Parathyroid adenoma (tissue), 2 donors: ENCODE results near the gene CNTNAP2.

Experiments
- H2AFZ ChIP-seq: fragments of 300-600 bp; sonication (generic); one replicate; pipeline ENCODE4 v1.7.0; 2017; ENCODE audit warnings: antibody characterized with exemption, mild to moderate bottlenecking
- H3K27ac ChIP-seq: fragments of 300-600 bp; sonication (generic); one replicate; pipeline ENCODE4 v1.7.0; 2017
- H3K27me3 ChIP-seq: fragments of 300-600 bp; sonication (generic); one replicate; pipeline ENCODE4 v1.7.0; 2017; ENCODE audit warnings: low read length; ENCODE audit not compliant: control insufficient read depth, insufficient read depth
- H3K36me3 ChIP-seq: fragments of 300-600 bp; sonication (generic); one replicate; pipeline ENCODE4 v1.7.0; 2017; ENCODE audit warnings: low read length; ENCODE audit not compliant: control insufficient read depth, insufficient read depth
- H3K4me1 ChIP-seq: fragments of 300-600 bp; sonication (generic); one replicate; pipeline ENCODE4 v1.7.0; 2017; ENCODE audit warnings: control low read depth
- H3K4me2 ChIP-seq: fragments of 300-600 bp; sonication (generic); one replicate; pipeline ENCODE4 v1.7.0; 2017; ENCODE audit warnings: low read length
- H3K4me3 ChIP-seq: fragments of 300-600 bp; sonication (generic); one replicate; pipeline ENCODE4 v1.7.0; 2017; ENCODE audit warnings: low read depth, low read length
- H3K79me2 ChIP-seq: fragments of 300-600 bp; sonication (generic); one replicate; pipeline ENCODE4 v1.7.0; 2017; ENCODE audit warnings: control low read depth
- H3K9ac ChIP-seq: fragments of 300-600 bp; sonication (generic); one replicate; pipeline ENCODE4 v1.7.0; 2017; ENCODE audit warnings: mild to moderate bottlenecking
- H3K9me3 ChIP-seq: fragments of 300-600 bp; sonication (generic); one replicate; pipeline ENCODE4 v1.7.0; 2017; ENCODE audit warnings: low read length; ENCODE audit not compliant: control insufficient read depth
- CTCF ChIP-seq: fragments of 300-600 bp; sonication (generic); IDR thresholded peaks from one replicate; pipeline ENCODE4 v1.7.0; 2017; ENCODE audit warnings: antibody characterized with exemption, mild to moderate bottlenecking
- donor health status: primary hyperparathyroidism.

Gene CNTNAP2

GRCh38 chr7:148044173-148044572 lies 1927.6 kb downstream of the CNTNAP2 start:
- Histone ChIP-seq H2AFZ (no peak overlapping the region), H3K4me3 (no peak overlapping the region), H3K36me3 (no peaks in the 10 kb centered on the region), H3K4me1 (no peaks in the 10 kb centered on the region), H3K4me2 (no peak overlapping the region), H3K27me3 (no peaks in the 10 kb centered on the region), H3K9me3 (no peaks in the 10 kb centered on the region), H3K79me2 (no peaks in the 10 kb centered on the region), H3K27ac (no peak overlapping the region), H3K9ac (no peak overlapping the region)
- TF ChIP-seq CTCF, result no peak

- H3K79me2 ChIP-seq, result no peaks in the 10 kb centered on the region
- H3K4me3 ChIP-seq, result no peak overlapping the region
- H3K4me2 ChIP-seq, result no peak overlapping the region
- no peak overlapping the region for H3K9ac ChIP-seq
- no peaks in the 10 kb centered on the region for H3K9me3 ChIP-seq
- TF ChIP-seq CTCF, result no peak
- H3K36me3 ChIP-seq, result no peaks in the 10 kb centered on the region
- no peaks in the 10 kb centered on the region for H3K4me1 ChIP-seq
- no peak overlapping the region for H2AFZ ChIP-seq
- H3K27ac ChIP-seq, result no peak overlapping the region
- no peaks in the 10 kb centered on the region for H3K27me3 ChIP-seq
Observed at GRCh38 chr7:148045521-148045920, 1928.9 kb downstream of the CNTNAP2 start.

DNA sequence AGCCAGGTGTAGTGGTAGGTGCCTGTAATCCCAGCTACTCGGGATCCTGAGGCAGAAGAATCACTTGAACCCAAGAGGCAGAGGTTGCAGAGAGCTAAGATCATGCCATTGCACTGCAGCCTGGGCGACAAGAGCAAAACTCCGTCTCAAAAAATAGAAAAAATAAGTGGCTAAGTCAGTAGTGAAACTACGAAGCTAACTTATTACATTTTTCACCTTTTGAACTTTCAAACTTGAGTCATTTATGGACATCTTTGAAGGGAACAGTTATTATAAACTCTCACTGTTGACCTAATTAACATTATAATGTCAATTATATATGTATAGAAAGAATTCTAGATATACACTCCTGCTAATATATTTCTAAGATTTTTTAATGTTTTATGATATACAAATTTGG lies 1932.5 kb downstream of the CNTNAP2 start:
- no peak overlapping the region for H3K4me2 ChIP-seq
- TF ChIP-seq CTCF, result no peak
- no peaks in the 10 kb centered on the region for H3K79me2 ChIP-seq
- H2AFZ ChIP-seq, result no peak overlapping the region
- H3K9ac ChIP-seq, result no peak overlapping the region
- H3K27ac ChIP-seq, result no peak overlapping the region
- H3K9me3 ChIP-seq, result no peaks in the 10 kb centered on the region
- H3K4me3 ChIP-seq, result no peak overlapping the region
- H3K27me3 ChIP-seq, result no peaks in the 10 kb centered on the region
- H3K4me1 ChIP-seq, result no peaks in the 10 kb centered on the region
- no peaks in the 10 kb centered on the region for H3K36me3 ChIP-seq

DNA sequence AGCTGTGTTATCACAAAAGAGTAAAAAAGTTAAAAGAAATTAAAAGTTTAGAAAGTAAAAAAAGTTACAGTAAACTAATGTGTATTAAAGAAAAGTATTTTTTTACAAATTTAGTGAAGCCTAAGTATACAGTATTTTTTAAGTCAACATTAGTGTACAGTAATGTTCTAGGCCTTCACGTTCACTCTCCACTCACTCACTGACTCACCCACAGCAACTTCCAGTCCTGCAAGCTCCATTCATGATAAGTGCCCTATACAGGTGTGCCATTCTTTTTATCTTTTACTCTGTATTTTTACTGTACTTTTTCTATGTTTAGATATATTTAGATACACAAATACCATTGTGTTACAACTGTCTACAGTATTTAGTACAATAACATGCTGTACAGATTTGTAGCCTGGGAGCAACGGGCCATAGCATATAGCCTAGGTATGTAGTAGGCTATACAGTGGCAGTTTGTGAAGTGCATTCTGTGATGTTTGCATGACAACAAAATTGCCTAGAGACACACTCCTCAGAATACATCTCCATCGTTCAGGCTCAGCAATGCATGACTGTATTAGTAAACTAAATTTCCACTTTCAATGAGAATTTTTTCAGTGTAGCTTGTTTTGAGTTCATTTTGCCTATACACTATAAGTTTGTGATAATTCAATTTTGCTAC lies 1934.0 kb downstream of the CNTNAP2 start:
- no peaks in the 10 kb centered on the region for H3K27me3 ChIP-seq
- H3K4me3 ChIP-seq, result no peak overlapping the region
- no peaks in the 10 kb centered on the region for H3K79me2 ChIP-seq
- no peak overlapping the region for H3K27ac ChIP-seq
- H3K4me1 ChIP-seq, result no peaks in the 10 kb centered on the region
- no peaks in the 10 kb centered on the region for H3K9me3 ChIP-seq
- H3K36me3 ChIP-seq, result no peaks in the 10 kb centered on the region
- no peak overlapping the region for H2AFZ ChIP-seq
- TF ChIP-seq CTCF, result no peak
- H3K4me2 ChIP-seq, result no peak overlapping the region
- no peak overlapping the region for H3K9ac ChIP-seq

GRCh38 chr7:148056406-148056805 lies 1939.8 kb downstream of the CNTNAP2 start:
- no peaks in the 10 kb centered on the region for H3K36me3 ChIP-seq
- no peaks in the 10 kb centered on the region for H3K4me1 ChIP-seq
- TF ChIP-seq CTCF, result no peak

More at GRCh38 chr7:148056406-148056805, 1939.8 kb downstream of the CNTNAP2 start:
- H3K4me3 ChIP-seq, result no peak overlapping the region
- no peak overlapping the region for H3K27ac ChIP-seq
- no peak overlapping the region for H3K9ac ChIP-seq
- H3K27me3 ChIP-seq, result no peaks in the 10 kb centered on the region
- no peaks in the 10 kb centered on the region for H3K79me2 ChIP-seq
- no peaks in the 10 kb centered on the region for H3K9me3 ChIP-seq
- no peak overlapping the region for H2AFZ ChIP-seq
- no peak overlapping the region for H3K4me2 ChIP-seq
